ENCODE data around the gene ATP5F1A.
"Not testable (repeated sequence)": the region's sequence is repeated elsewhere in the genome, so short reads cannot be mapped to it uniquely, and the experiment has no call there.

ATP5F1A gene

DNA sequence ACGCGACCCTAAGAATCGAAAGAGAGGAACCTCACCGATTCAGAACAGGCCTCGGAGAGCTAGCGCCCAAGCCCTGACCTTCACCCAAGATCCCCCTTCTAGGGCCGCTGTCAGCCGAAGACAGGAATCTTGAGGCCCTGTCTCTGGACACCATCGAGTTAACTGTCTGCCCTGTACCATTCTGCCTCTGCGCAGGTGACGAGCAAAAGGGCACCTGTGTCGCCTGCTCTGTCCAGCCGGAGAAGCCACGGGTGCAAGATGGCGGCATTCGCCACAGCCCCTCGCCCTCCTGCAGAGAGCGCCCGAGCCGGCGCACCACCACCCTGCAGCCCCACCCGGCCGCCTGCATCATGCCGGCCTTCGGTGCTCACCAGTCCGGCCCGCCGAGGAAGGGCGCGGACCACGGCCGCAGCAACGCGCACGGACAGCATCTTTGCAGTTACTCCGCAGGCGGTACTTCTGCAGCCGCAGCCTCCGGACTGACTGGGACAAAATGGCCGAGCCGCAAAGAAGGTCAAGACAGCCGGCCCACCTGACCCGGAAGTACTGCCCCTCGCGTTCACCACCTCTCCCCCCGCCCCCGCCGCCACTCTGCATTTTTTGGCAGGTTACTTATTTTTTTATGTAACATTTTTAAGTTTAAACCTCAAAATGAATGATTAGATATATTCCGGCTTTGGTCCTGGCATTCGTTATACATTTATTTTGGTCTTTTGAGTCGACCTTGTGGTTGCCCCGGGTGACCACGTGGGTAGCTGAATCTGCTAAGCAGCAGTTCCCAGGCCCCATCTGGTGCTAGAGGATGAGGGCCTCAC is at the start of gene ATP5F1A:
TSS of gene ATP5F1A (minus strand) at position 496 of the 815 bp plus-strand sequence. CDS start at position 431, 65 bp downstream.
- H3K4me1 ChIP-seq (ENCODE audit: insufficient read depth, low read length): no peaks in the 10 kb centered on the region; the same call in 1 of the 2 replicates
- H3K36me3 ChIP-seq (ENCODE audit: insufficient read depth, low read length): peaks cover 3% of the 10 kb centered on the region; the same call in 1 of the 2 replicates
- no peaks in the 10 kb centered on the region for H3K9me3 ChIP-seq (ENCODE audit: control insufficient read depth, insufficient read depth, low read length)
- H3K9ac ChIP-seq (ENCODE audit: low read depth, low read length): peak within 1 kb of the TSS; percentile 71

- H3K4me1 ChIP-seq (ENCODE audit: insufficient read depth, low read length): peaks cover 5% of the 10 kb centered on the region; the same call in 1 of the 2 replicates
- no peak overlapping the region for H3K9ac ChIP-seq (ENCODE audit: low read depth, low read length)
- no peaks in the 10 kb centered on the region for H3K36me3 ChIP-seq (ENCODE audit: insufficient read depth, low read length)
- no peaks in the 10 kb centered on the region for H3K9me3 ChIP-seq (ENCODE audit: control insufficient read depth, insufficient read depth, low read length)
These were observed 43.1 kb upstream of the ATP5F1A start for GRCh38 chr18:46141199-46141598.

DNA sequence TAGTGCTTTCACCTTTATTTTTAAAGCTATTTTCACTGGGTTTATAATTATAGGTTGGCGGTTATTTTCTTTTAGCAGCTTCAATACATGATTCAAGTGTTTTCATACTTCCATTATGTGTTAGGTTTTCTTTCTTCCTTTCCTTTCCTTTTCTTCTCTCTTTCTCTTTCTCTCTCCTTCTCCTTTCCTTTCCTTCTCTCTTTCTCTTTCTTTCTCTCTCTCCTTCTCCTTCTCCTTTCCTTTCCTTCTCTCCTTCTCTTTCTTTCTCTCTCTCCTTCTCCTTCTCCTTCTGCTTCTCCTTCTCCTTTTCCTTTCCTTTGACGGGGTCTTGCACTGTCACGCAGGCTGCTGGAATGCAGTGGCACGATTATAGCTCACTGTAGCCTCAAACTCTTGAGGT is 42.1 kb upstream of the ATP5F1A start:
- no peak overlapping the region for H3K9ac ChIP-seq (ENCODE audit: low read depth, low read length)
- no peaks in the 10 kb centered on the region for H3K9me3 ChIP-seq (ENCODE audit: control insufficient read depth, insufficient read depth, low read length)
- H3K4me1 ChIP-seq (ENCODE audit: insufficient read depth, low read length): peaks cover 5% of the 10 kb centered on the region; the same call in 1 of the 2 replicates
- no peaks in the 10 kb centered on the region for H3K36me3 ChIP-seq (ENCODE audit: insufficient read depth, low read length)

- Histone ChIP-seq H3K9me3 (ENCODE audit: control insufficient read depth, insufficient read depth, low read length) (no peaks in the 10 kb centered on the region), H3K36me3 (ENCODE audit: insufficient read depth, low read length) (no peaks in the 10 kb centered on the region), H3K4me1 (ENCODE audit: insufficient read depth, low read length) (peaks cover 5% of the 10 kb centered on the region; the same call in 1 of the 2 replicates), H3K9ac (ENCODE audit: low read depth, low read length) (no peak overlapping the region)
These were observed 37.0 kb upstream of the ATP5F1A start for GRCh38 chr18:46134920-46135675.

DNA sequence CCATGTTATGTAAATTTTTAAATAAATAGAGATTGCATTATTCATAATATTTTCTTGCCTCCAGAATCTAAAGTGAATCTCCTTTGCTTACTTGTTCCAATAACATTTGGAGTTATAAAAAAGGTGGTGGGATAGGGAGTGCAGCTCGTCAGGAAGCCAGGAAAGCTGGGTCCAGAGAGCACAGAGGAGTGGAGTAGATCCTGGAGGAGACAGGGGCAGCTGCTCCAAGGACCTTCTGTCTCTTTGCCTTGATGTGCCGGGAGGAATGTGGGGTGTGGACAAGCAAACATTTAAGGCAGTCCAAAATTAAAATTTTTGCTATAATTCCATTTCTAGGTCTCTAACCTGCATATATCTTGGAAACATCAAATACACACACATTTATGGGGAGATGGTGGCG is 35.4 kb upstream of the ATP5F1A start:
- H3K36me3 ChIP-seq (ENCODE audit: insufficient read depth, low read length): peaks cover 4% of the 10 kb centered on the region; the same call in 1 of the 2 replicates
- H3K4me1 ChIP-seq (ENCODE audit: insufficient read depth, low read length): peaks cover 5% of the 10 kb centered on the region; the same call in 1 of the 2 replicates
- H3K9ac ChIP-seq (ENCODE audit: low read depth, low read length): no peak overlapping the region
- H3K9me3 ChIP-seq (ENCODE audit: control insufficient read depth, insufficient read depth, low read length): no peaks in the 10 kb centered on the region

- not testable (repeated sequence) for H3K4me1 ChIP-seq (ENCODE audit: insufficient read depth, low read length); H3K9me3 ChIP-seq (ENCODE audit: control insufficient read depth, insufficient read depth, low read length); H3K36me3 ChIP-seq (ENCODE audit: insufficient read depth, low read length); H3K9ac ChIP-seq (ENCODE audit: low read depth, low read length)
These were observed 32.5 kb upstream of the ATP5F1A start for GRCh38 chr18:46130549-46130948.

DNA sequence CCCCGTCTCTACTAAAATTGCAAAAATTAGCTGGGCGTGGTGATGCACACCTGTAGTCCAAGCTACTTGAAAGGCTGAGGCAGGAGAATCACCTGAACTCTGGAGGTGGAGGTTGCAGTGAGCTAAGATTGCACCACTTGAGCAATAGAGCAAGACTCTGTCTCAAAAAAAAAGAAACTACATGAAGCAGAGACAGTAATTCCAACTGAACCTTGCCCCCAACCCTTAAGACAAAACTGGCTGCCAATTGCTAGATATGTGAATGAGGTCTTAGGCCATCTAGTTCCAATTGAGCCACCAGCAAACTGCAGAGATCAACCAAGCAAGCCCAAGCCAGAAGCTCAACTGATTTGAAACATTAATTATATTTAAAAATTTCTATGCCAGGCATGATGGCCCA is 32.0 kb upstream of the ATP5F1A start:
- H3K36me3 ChIP-seq (ENCODE audit: insufficient read depth, low read length): peaks cover 8% of the 10 kb centered on the region
- no peaks in the 10 kb centered on the region for H3K4me1 ChIP-seq (ENCODE audit: insufficient read depth, low read length)
- no peaks in the 10 kb centered on the region for H3K9me3 ChIP-seq (ENCODE audit: control insufficient read depth, insufficient read depth, low read length)

GRCh38 chr18:46126625-46127024 is 28.5 kb upstream of the ATP5F1A start:
- not testable (repeated sequence) for H3K9ac ChIP-seq (ENCODE audit: low read depth, low read length); H3K4me1 ChIP-seq (ENCODE audit: insufficient read depth, low read length); H3K9me3 ChIP-seq (ENCODE audit: control insufficient read depth, insufficient read depth, low read length)
- H3K36me3 ChIP-seq (ENCODE audit: insufficient read depth, low read length): peaks cover 11% of the 10 kb centered on the region

More for the DNA sequence above, 32.0 kb upstream of the ATP5F1A start:
- no peak overlapping the region for H3K9ac ChIP-seq (ENCODE audit: low read depth, low read length)

DNA sequence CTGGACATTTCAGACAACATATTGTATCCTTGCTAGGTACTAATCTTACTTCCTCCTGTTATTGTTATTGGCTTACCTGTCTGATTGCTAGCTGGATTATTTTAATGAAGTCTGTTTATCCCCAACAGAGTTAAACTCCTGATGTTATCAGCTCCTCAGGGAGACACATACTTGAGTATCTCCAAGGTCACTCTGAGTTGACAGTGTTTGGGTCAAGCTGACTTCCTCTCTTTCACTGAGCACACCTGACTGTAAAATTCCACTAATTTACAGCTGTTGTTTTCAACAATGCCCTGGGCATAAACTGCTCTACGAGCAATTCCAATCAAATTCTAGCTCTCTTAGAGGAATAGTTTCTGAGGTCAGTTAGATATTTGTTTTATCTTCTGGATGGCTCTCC is 15.7 kb upstream of the ATP5F1A start:
- Histone ChIP-seq H3K4me1 (ENCODE audit: insufficient read depth, low read length) (no peaks in the 10 kb centered on the region), H3K36me3 (ENCODE audit: insufficient read depth, low read length) (0 out of 2 replicates have a peak, but pooled peaks cover 7% of the 10 kb centered on the region)

DNA sequence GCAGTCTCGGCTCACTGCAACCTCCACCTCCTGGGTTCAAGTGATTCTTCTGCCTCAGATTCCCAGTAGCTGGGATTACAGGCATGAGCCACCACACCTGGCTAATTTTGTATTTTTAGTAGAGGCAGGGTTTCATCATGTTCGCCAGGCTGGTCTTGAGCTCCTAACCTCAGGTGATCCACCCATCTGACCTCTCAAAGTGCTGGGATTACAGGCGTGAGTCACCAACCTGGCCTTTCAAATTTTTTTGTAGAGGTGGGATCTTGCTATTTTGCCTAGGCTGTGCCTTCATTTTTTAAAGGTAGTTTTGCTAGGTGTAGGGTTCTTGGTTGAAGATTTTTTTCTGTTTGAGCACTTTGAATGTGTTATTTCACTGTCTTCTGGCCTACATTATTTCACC is 12.3 kb upstream of the ATP5F1A start:
- Histone ChIP-seq H3K36me3 (ENCODE audit: insufficient read depth, low read length) (0 out of 2 replicates have a peak, but pooled peaks cover 7% of the 10 kb centered on the region), H3K9ac (ENCODE audit: low read depth, low read length) (no peak overlapping the region), H3K9me3 (ENCODE audit: control insufficient read depth, insufficient read depth, low read length) (no peaks in the 10 kb centered on the region), H3K4me1 (ENCODE audit: insufficient read depth, low read length) (no peaks in the 10 kb centered on the region)

More for the DNA sequence above, 15.7 kb upstream of the ATP5F1A start:
- no peak overlapping the region for H3K9ac ChIP-seq (ENCODE audit: low read depth, low read length)
- no peaks in the 10 kb centered on the region for H3K9me3 ChIP-seq (ENCODE audit: control insufficient read depth, insufficient read depth, low read length)

- Histone ChIP-seq H3K4me1 (ENCODE audit: insufficient read depth, low read length) (no peaks in the 10 kb centered on the region), H3K9ac (ENCODE audit: low read depth, low read length) (no peak overlapping the region), H3K9me3 (ENCODE audit: control insufficient read depth, insufficient read depth, low read length) (no peaks in the 10 kb centered on the region), H3K36me3 (ENCODE audit: insufficient read depth, low read length) (0 out of 2 replicates have a peak, but pooled peaks cover 5% of the 10 kb centered on the region)
These were observed 11.3 kb upstream of the ATP5F1A start for GRCh38 chr18:46109386-46109785.

GRCh38 chr18:46104128-46104911 is 6.2 kb upstream of the ATP5F1A start, which contains the start of gene HAUS1:
Gene HAUS1, plus strand, starts transcription at chr18:46104385. Its CDS starts 27 bp downstream, at chr18:46104412.
- Histone ChIP-seq H3K4me1 (ENCODE audit: insufficient read depth, low read length) (no peaks in the 10 kb centered on the region), H3K9ac (ENCODE audit: low read depth, low read length) (peak within 1 kb of the TSS; percentile 98), H3K36me3 (ENCODE audit: insufficient read depth, low read length) (0 out of 2 replicates have a peak, but pooled peaks cover 3% of the 10 kb centered on the region), H3K9me3 (ENCODE audit: control insufficient read depth, insufficient read depth, low read length) (no peaks in the 10 kb centered on the region)

- Histone ChIP-seq H3K4me1 (ENCODE audit: insufficient read depth, low read length) (no peaks in the 10 kb centered on the region; the same call in 1 of the 2 replicates), H3K9me3 (ENCODE audit: control insufficient read depth, insufficient read depth, low read length) (no peaks in the 10 kb centered on the region), H3K9ac (ENCODE audit: low read depth, low read length) (no peak overlapping the region), H3K36me3 (ENCODE audit: insufficient read depth, low read length) (peaks cover 3% of the 10 kb centered on the region; the same call in 1 of the 2 replicates)
These were observed 1.4 kb upstream of the ATP5F1A start for GRCh38 chr18:46099463-46099862.

GRCh38 chr18:46098616-46098933 is 479 bp upstream of the ATP5F1A start:
- Histone ChIP-seq H3K36me3 (ENCODE audit: insufficient read depth, low read length) (peaks cover 3% of the 10 kb centered on the region; the same call in 1 of the 2 replicates), H3K9ac (ENCODE audit: low read depth, low read length) (peak overlapping the region; percentile 71), H3K4me1 (ENCODE audit: insufficient read depth, low read length) (no peaks in the 10 kb centered on the region; the same call in 1 of the 2 replicates), H3K9me3 (ENCODE audit: control insufficient read depth, insufficient read depth, low read length) (no peaks in the 10 kb centered on the region)

All from ES-I3 (cell line).